OCI-LY1 (cell line): Measurements from ENCODE around the gene VPS25.

Source experiments
- H2AFZ ChIP-seq: fragments of 200-600 bp; sonication (generic), shearing (Covaris generic); 2 replicates; pipeline ENCODE4 v1.6.0; 2014; ENCODE audit warnings: antibody characterized with exemption, mild to moderate bottlenecking, low read length
- H3F3A ChIP-seq: fragments of 200-600 bp; sonication (generic), shearing (Covaris generic); 2 replicates; pipeline ENCODE4 v1.6.0; 2014; ENCODE audit warnings: mild to moderate bottlenecking, antibody characterized with exemption, low read length, moderate library complexity; ENCODE audit not compliant: insufficient read depth
- H3K27ac ChIP-seq: fragments of 200-600 bp; sonication (generic); 2 replicates; pipeline ENCODE4 v1.5.1; 2014; ENCODE audit warnings: low read length, mixed run types, mild to moderate bottlenecking, low read depth; ENCODE audit not compliant: poor library complexity, severe bottlenecking
- H3K27me3 ChIP-seq: fragments of 200-600 bp; sonication (generic); 2 replicates; pipeline ENCODE4 v1.6.0; 2014; ENCODE audit warnings: antibody characterized with exemption, mild to moderate bottlenecking, low read length, moderate library complexity; ENCODE audit not compliant: insufficient read depth
- H3K36me3 ChIP-seq: fragments of 200-600 bp; sonication (generic); 2 replicates; pipeline ENCODE4 v1.6.1; 2014; ENCODE audit warnings: mild to moderate bottlenecking, antibody characterized with exemption, low read length, moderate library complexity, mixed read lengths; ENCODE audit not compliant: insufficient read depth
- H3K4me1 ChIP-seq: fragments of 200-600 bp; sonication (generic); 2 replicates; pipeline ENCODE4 v1.5.1; 2014; ENCODE audit warnings: mild to moderate bottlenecking, low read length, moderate library complexity; ENCODE audit not compliant: insufficient read depth, severe bottlenecking
- H3K4me2 ChIP-seq: fragments of 200-600 bp; sonication (generic), shearing (Covaris generic); 2 replicates; pipeline ENCODE4 v1.6.1; 2014; ENCODE audit warnings: low read length
- H3K4me3 ChIP-seq: fragments of 200-600 bp; sonication (generic); 2 replicates; pipeline ENCODE4 v1.5.1; 2014; ENCODE audit warnings: low read length, low read depth, mild to moderate bottlenecking, mixed read lengths; ENCODE audit not compliant: poor library complexity, severe bottlenecking
- H3K79me2 ChIP-seq: fragments of 200-600 bp; shearing (Covaris generic); 2 replicates; pipeline ENCODE4 v1.6.1; 2016; ENCODE audit warnings: mixed run types, low read length, mixed read lengths; ENCODE audit not compliant: insufficient read depth
- H3K9ac ChIP-seq: fragments of 200-600 bp; sonication (generic), shearing (Covaris generic); 2 replicates; pipeline ENCODE4 v1.6.1; 2014; ENCODE audit warnings: mild to moderate bottlenecking, low read length, mixed read lengths
- H3K9me2 ChIP-seq: fragments of 200-600 bp; sonication (generic), shearing (Covaris generic); 2 replicates; pipeline ENCODE4 v1.6.1; 2014; ENCODE audit warnings: low read depth, mild to moderate bottlenecking, low read length, mixed read lengths
- H3K9me3 ChIP-seq: fragments of 200-600 bp; shearing (Covaris generic); 2 replicates; pipeline ENCODE4 v1.6.1; 2014; ENCODE audit warnings: low read length, mixed read lengths
- H4K20me1 ChIP-seq: fragments of 200-600 bp; sonication (generic), shearing (Covaris generic); 2 replicates; pipeline ENCODE4 v1.6.0; 2016; ENCODE audit warnings: mild to moderate bottlenecking, low read length; ENCODE audit not compliant: insufficient read depth
- EZH2 ChIP-seq: fragments of 200-600 bp; sonication (generic), shearing (Covaris generic); IDR thresholded peaks from 2 replicates; pipeline ENCODE4 v1.8.0; 2017; ENCODE audit warnings: borderline replicate concordance, mixed run types, mild to moderate bottlenecking, antibody characterized with exemption, low read length, moderate library complexity, mixed read lengths
- TF ChIP-seq, protein P1 (sequence below): fragments of 200-600 bp; sonication (generic), shearing (Covaris generic); IDR thresholded peaks from 2 replicates; pipeline ENCODE4 v1.5.1; 2017; ENCODE audit warnings: mild to moderate bottlenecking, antibody characterized with exemption, low read length, moderate library complexity, mixed read lengths

VPS25 gene

DNA sequence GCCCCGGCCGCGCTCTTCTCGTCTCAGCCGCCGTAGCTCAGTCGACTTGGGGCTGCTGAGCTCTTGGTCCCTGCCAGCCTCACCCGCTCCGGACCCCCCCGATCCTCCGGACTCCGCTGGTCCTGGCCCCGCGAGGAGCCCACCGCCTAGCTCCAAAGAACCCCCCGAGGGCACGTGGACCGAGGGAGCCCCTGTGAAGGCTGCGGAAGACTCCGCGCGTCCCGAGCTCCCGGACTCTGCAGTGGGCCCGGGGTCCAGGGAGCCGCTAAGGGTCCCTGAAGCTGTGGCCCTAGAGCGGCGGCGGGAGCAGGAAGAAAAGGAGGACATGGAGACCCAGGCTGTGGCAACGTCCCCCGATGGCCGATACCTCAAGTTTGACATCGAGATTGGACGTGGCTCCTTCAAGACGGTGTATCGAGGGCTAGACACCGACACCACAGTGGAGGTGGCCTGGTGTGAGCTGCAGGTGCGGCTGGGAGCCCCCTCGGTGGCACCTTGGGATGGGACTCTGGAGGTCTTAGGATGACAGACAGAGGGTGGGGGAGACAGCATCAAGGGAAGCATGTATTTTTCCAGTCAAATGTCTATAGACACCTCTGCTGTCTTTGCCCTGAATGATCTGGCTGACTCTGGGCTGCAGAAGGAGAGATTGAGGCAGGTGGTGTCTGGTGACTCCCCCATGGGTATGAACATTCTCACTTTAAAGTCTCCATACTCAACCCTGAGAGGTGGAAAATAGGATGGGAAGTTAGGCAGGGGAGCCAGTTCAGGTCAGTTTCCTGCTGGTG is 7.8 kb downstream of the VPS25 start:
- H3K4me1 ChIP-seq = no peaks in the 10 kb centered on the region
- TF ChIP-seq, protein P1, sequence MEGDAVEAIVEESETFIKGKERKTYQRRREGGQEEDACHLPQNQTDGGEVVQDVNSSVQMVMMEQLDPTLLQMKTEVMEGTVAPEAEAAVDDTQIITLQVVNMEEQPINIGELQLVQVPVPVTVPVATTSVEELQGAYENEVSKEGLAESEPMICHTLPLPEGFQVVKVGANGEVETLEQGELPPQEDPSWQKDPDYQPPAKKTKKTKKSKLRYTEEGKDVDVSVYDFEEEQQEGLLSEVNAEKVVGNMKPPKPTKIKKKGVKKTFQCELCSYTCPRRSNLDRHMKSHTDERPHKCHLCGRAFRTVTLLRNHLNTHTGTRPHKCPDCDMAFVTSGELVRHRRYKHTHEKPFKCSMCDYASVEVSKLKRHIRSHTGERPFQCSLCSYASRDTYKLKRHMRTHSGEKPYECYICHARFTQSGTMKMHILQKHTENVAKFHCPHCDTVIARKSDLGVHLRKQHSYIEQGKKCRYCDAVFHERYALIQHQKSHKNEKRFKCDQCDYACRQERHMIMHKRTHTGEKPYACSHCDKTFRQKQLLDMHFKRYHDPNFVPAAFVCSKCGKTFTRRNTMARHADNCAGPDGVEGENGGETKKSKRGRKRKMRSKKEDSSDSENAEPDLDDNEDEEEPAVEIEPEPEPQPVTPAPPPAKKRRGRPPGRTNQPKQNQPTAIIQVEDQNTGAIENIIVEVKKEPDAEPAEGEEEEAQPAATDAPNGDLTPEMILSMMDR = no peak
- TF ChIP-seq EZH2 = no peak

GRCh38 chr17:42781639-42782165 is 8.5 kb downstream of the VPS25 start:
- no peak overlapping the region for H2AFZ ChIP-seq
- no peak overlapping the region for H3K27ac ChIP-seq
- TF ChIP-seq, protein P1 = no peak
- TF ChIP-seq EZH2 = no peak
- no peak overlapping the region for H3K4me2 ChIP-seq
- peaks cover 24% of the 10 kb centered on the region for H3K36me3 ChIP-seq
- no peaks in the 10 kb centered on the region for H3K9me2 ChIP-seq
- H3K79me2 ChIP-seq = no peaks in the 10 kb centered on the region
- no peaks in the 10 kb centered on the region for H3F3A ChIP-seq
- H3K27me3 ChIP-seq = no peaks in the 10 kb centered on the region
- no peaks in the 10 kb centered on the region for H3K9me3 ChIP-seq
- no peaks in the 10 kb centered on the region for H3K4me1 ChIP-seq
- H4K20me1 ChIP-seq = no peaks in the 10 kb centered on the region
- H3K9ac ChIP-seq = no peak overlapping the region
- no peak overlapping the region for H3K4me3 ChIP-seq

More for the DNA sequence above, 7.8 kb downstream of the VPS25 start:
- H3K36me3 ChIP-seq = peaks cover 28% of the 10 kb centered on the region
- no peak overlapping the region for H3K27ac ChIP-seq
- no peaks in the 10 kb centered on the region for H3K9me2 ChIP-seq
- H3K27me3 ChIP-seq = no peaks in the 10 kb centered on the region
- no peak overlapping the region for H3K9ac ChIP-seq
- H3K4me3 ChIP-seq = no peak overlapping the region
- H4K20me1 ChIP-seq = no peaks in the 10 kb centered on the region
- no peak overlapping the region for H2AFZ ChIP-seq
- H3K9me3 ChIP-seq = no peaks in the 10 kb centered on the region
- H3F3A ChIP-seq = no peaks in the 10 kb centered on the region
- no peaks in the 10 kb centered on the region for H3K79me2 ChIP-seq
- H3K4me2 ChIP-seq = no peak overlapping the region

- Histone ChIP-seq H3K9me2 (no peaks in the 10 kb centered on the region), H3K9me3 (no peaks in the 10 kb centered on the region), H3K9ac (no peak overlapping the region), H2AFZ (no peak overlapping the region), H3K79me2 (no peaks in the 10 kb centered on the region), H3K4me2 (no peak overlapping the region), H3K4me3 (no peak overlapping the region), H3F3A (no peaks in the 10 kb centered on the region), H3K27ac (no peak overlapping the region), H4K20me1 (no peaks in the 10 kb centered on the region), H3K36me3 (peaks cover 24% of the 10 kb centered on the region), H3K4me1 (no peaks in the 10 kb centered on the region), H3K27me3 (no peaks in the 10 kb centered on the region; the same call in 1 of the 2 replicates)
- TF ChIP-seq, protein P1 = no peak
- no peak for TF ChIP-seq EZH2
These were observed 9.2 kb downstream of the VPS25 start for GRCh38 chr17:42782166-42783061.
